ENCODE results near the gene RANBP17.

DNA sequence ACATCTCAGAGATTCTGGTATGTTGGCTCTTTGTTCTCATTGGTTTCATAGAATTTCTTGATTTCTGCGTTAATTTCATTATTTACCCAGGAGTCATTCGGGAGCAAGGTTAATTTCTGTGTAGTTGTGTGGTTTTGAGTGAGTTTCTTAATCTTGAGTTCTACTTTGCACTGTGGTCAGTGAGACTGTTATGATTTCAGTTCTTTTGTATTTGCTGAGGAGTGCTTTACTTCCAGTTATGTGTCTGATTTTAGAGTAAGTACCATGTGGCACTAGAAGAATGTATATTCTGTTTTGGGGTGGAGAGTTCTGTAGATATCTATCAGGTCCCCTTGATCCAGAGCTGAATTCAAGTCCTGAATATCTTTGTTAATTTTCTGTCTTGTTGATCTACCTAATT lies 12.2 kb downstream of the RANBP17 start:
- no peak for TF ChIP-seq EZH2phosphoT487 (IDR thresholded peaks at IDR 0.05; ENCODE audit: low read length)
- TF ChIP-seq, protein P1, sequence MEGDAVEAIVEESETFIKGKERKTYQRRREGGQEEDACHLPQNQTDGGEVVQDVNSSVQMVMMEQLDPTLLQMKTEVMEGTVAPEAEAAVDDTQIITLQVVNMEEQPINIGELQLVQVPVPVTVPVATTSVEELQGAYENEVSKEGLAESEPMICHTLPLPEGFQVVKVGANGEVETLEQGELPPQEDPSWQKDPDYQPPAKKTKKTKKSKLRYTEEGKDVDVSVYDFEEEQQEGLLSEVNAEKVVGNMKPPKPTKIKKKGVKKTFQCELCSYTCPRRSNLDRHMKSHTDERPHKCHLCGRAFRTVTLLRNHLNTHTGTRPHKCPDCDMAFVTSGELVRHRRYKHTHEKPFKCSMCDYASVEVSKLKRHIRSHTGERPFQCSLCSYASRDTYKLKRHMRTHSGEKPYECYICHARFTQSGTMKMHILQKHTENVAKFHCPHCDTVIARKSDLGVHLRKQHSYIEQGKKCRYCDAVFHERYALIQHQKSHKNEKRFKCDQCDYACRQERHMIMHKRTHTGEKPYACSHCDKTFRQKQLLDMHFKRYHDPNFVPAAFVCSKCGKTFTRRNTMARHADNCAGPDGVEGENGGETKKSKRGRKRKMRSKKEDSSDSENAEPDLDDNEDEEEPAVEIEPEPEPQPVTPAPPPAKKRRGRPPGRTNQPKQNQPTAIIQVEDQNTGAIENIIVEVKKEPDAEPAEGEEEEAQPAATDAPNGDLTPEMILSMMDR (IDR thresholded peaks at IDR 0.05; ENCODE audit: low read length), result no peak
- no peak for TF ChIP-seq EZH2 (optimal IDR thresholded peaks at IDR 0.05; ENCODE audit: low read depth, low read length)

All from MM.1S (cell line).